Measurements from ENCODE around the gene A3GALT2. TPM values are rescaled to one million over a fixed set of nuclear protein-coding genes. Genes with fewer than 3 reads are reported as not detected.
A peak's percentile ranks its signal among the peaks of the same experiment; 100 is the strongest.

The A3GALT2 gene
- total and polyA plus RNA-seq, 8 donors = 0.07 TPM; not detected in 7

DNA sequence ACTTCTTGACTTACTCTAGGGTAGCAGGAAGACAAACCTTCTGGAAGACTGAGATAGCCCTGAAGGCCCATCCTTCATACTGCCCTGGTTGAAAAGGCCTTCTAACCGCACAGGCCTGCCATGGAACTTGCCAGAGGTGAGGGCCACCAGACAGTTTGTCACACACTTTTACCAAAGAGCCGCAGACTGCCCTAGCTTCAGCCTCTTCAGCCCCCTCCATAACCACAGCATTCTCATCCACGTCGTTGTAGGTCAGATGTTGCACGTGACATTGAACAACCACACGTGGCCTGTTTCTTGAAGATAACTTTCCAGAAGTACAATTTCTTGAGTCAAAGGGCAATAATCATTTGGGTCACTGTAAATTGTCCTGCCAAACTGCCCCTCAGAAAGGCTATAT, 45.7 kb downstream of the A3GALT2 start:
- Histone ChIP-seq H3K27me3 (no peaks in the 10 kb centered on the region), H3K27ac (no peak overlapping the region), H3K9me3 (no peaks in the 10 kb centered on the region), H3K4me3 (no peak overlapping the region), H3K4me1 (no peaks in the 10 kb centered on the region), H3K36me3 (peaks cover 0 to 22% (median 5%) of the 10 kb centered on the region in 3 donors)
- FAIRE-seq (no peak), DNase-seq (peak in 1 of 6 donors; percentile 21), ATAC-seq (no peak)
- intact Hi-C loops (cut with DNase I) = no loop called here
- 80 to 87% methylated on average over 6 of the region's 6 CpGs for whole genome bisulfite sequencing, 2 donors
- TF ChIP-seq, protein P1, sequence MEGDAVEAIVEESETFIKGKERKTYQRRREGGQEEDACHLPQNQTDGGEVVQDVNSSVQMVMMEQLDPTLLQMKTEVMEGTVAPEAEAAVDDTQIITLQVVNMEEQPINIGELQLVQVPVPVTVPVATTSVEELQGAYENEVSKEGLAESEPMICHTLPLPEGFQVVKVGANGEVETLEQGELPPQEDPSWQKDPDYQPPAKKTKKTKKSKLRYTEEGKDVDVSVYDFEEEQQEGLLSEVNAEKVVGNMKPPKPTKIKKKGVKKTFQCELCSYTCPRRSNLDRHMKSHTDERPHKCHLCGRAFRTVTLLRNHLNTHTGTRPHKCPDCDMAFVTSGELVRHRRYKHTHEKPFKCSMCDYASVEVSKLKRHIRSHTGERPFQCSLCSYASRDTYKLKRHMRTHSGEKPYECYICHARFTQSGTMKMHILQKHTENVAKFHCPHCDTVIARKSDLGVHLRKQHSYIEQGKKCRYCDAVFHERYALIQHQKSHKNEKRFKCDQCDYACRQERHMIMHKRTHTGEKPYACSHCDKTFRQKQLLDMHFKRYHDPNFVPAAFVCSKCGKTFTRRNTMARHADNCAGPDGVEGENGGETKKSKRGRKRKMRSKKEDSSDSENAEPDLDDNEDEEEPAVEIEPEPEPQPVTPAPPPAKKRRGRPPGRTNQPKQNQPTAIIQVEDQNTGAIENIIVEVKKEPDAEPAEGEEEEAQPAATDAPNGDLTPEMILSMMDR (IDR thresholded peaks at IDR 0.05) = no peak

GRCh38 chr1:33274446-33274845, 46.5 kb downstream of the A3GALT2 start:
- DNase-seq (peak in 1 of 6 donors; percentile 14), FAIRE-seq (no peak), ATAC-seq (no peak)
- Histone ChIP-seq H3K36me3 (peaks cover 0 to 15% (median 5%) of the 10 kb centered on the region in 3 donors), H3K27me3 (no peaks in the 10 kb centered on the region), H3K9me3 (no peaks in the 10 kb centered on the region), H3K4me1 (no peaks in the 10 kb centered on the region), H3K27ac (no peak overlapping the region), H3K4me3 (no peak overlapping the region)
- intact Hi-C loops (cut with DNase I) = no loop called here
- WGBS, 2 donors = 89 to 100% methylated on average over 1 of the region's 1 CpG
- TF ChIP-seq, protein P1 (IDR thresholded peaks at IDR 0.05) = no peak

DNA sequence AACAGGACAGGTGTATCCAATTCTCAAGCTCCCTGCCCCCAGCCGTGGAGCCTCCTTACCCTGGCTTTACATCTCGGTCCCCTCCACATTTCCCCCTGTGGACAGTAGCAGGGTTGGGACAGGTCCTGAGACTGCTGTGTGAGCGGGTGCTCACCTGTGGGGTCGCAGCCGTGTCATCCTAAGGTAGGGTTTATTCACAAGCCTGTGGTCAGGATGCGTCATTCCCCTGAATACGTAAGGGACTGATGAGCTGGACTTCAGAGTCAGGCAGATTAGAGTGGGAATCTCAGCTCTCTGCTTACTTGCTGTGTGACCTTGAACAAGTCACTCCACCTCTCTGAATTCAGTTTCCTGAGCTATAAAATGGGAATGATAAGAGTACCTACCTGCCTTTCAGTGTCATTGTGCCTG, 46.9 kb downstream of the A3GALT2 start:
- Histone ChIP-seq H3K9me3 (no peaks in the 10 kb centered on the region), H3K36me3 (peaks cover 0 to 12% (median 5%) of the 10 kb centered on the region in 3 donors), H3K4me1 (no peaks in the 10 kb centered on the region), H3K4me3 (no peak overlapping the region), H3K27ac (no peak overlapping the region), H3K27me3 (no peaks in the 10 kb centered on the region)
- intact Hi-C loops (cut with DNase I) = no loop called here
- no peak for FAIRE-seq
- ATAC-seq = no peak
- 78% methylated on average over 7 of the region's 7 CpGs for WGBS, 2 donors
- TF ChIP-seq, protein P1 (IDR thresholded peaks at IDR 0.05) = no peak
- DNase-seq = peak in 1 of 6 donors; percentile 29

DNA sequence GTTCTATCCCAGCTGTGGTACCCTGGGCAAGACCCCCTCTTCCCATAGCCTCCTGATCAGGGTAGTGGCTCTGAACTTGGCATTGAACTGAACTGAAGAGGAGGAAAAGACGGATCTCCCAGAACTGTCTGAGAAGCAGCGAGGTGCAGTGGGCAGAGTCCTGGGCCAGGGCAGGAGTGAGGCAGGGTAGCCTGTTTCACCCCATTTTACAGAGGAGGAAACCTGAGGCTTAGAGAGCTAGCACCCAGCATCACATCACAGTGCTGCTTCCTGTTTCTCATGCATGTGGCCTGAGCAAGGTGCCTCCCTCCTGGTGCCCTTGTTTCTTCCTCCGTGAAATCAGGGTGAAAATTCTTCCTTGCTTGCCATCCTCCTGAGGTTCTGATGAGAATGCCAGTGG, 47.5 kb downstream of the A3GALT2 start:
- TF ChIP-seq, protein P1 (IDR thresholded peaks at IDR 0.05) = no peak
- intact Hi-C loops (cut with DNase I) = no loop called here
- peak in 1 of 6 donors; percentile 22 for DNase-seq
- no peak for ATAC-seq
- H3K36me3 ChIP-seq = peaks cover 0 to 12% (median 5%) of the 10 kb centered on the region in 3 donors
- no peaks in the 10 kb centered on the region for H3K4me1 ChIP-seq
- no peaks in the 10 kb centered on the region for H3K27me3 ChIP-seq
- no peaks in the 10 kb centered on the region for H3K9me3 ChIP-seq
- 86 to 90% methylated on average over 3 of the region's 3 CpGs for WGBS, 2 donors
- no peak for FAIRE-seq
- no peak overlapping the region for H3K4me3 ChIP-seq
- no peak overlapping the region for H3K27ac ChIP-seq

GRCh38 chr1:33272930-33273329, 48.0 kb downstream of the A3GALT2 start:
- TF ChIP-seq, protein P1 (IDR thresholded peaks at IDR 0.05) = no peak
- 74 to 87% methylated on average over 1 of the region's 1 CpG for WGBS, 2 donors
- H3K4me1 ChIP-seq = no peaks in the 10 kb centered on the region
- intact Hi-C loops (cut with DNase I) = no loop called here
- ATAC-seq (no peak), FAIRE-seq (no peak), DNase-seq (peak in 1 of 6 donors; percentile 38)
- H3K9me3 ChIP-seq = no peaks in the 10 kb centered on the region
- H3K27ac ChIP-seq = no peak overlapping the region
- no peak overlapping the region for H3K4me3 ChIP-seq
- no peaks in the 10 kb centered on the region for H3K27me3 ChIP-seq
- H3K36me3 ChIP-seq = peaks cover 0 to 10% (median 5%) of the 10 kb centered on the region in 3 donors
